22Rv1 (cell line): ENCODE measurements around the gene OR2H2.
A peak's percentile ranks its signal among the peaks of the same experiment; 100 is the strongest.

Experiments used
- H3K27ac ChIP-seq: fragments of 450-650 bp; 2 replicates; pipeline ENCODE4 v1.5.1; 2017
- CTCF ChIP-seq: fragments of 450-650 bp; IDR thresholded peaks from 2 replicates; pipeline ENCODE4 v1.5.1; 2017; ENCODE audit warnings: mild to moderate bottlenecking
- ZFX ChIP-seq: fragments of 450-650 bp; IDR thresholded peaks from 2 replicates; pipeline ENCODE4 v1.6.1; 2017; ENCODE audit warnings: antibody characterized with exemption, borderline replicate concordance

Gene OR2H2

GRCh38 chr6:29603930-29604329 is 19.0 kb downstream of the OR2H2 start:
- no peak overlapping the region for H3K27ac ChIP-seq
- TF ChIP-seq CTCF (no peak), ZFX (no peak)

DNA sequence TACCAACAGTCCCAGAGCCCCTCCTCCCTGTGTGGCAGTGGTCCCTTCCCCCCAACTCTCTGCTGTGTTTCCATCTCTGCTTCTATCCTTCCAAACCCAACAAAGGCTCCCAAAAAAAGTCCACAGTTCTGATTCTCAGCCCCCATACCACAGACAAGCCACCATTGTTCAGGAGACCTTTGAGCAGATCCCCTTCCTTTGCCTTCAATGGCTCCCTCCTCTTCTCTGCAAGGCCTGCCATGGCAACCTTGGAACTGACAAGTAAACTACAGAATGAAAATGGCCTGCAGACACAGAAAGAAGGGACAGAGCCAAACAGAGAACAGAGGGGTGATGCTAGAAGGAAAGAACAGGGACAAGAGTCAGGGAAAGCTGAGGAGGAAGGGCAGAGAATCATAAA is 23.2 kb downstream of the OR2H2 start:
- TF ChIP-seq ZFX: no peak
- no peak for TF ChIP-seq CTCF
- no peak overlapping the region for H3K27ac ChIP-seq

GRCh38 chr6:29610540-29610939 is 25.6 kb downstream of the OR2H2 start:
- TF ChIP-seq ZFX: no peak
- TF ChIP-seq CTCF: no peak
- no peak overlapping the region for H3K27ac ChIP-seq

DNA sequence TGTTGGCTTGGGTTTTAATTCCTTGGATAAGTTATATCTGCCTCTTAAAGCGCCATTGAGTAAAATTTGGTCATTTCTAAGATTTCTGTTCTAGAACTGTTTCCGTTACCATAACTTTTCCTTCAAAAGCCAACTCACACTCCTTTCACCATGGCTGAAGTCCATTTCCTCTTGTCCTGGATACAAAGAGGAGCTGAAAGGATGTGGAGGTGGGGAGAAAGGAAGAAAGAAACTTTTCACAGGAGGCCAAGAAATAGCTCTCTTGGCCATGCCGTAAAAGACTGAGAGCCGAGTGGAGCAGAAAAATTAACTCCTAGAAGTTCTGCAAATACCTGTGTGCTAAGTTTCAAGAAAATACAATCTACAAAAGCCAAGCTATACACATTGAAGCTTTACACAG is 26.5 kb downstream of the OR2H2 start:
- no peak for TF ChIP-seq ZFX
- no peak for TF ChIP-seq CTCF
- H3K27ac ChIP-seq: no peak overlapping the region

- no peak overlapping the region for H3K27ac ChIP-seq
- 0 out of 2 replicates have a peak, but pooled peaks have one; percentile 22 for TF ChIP-seq CTCF
- TF ChIP-seq ZFX: no peak
Measured at GRCh38 chr6:29617782-29618554, 33.0 kb downstream of the OR2H2 start.

GRCh38 chr6:29619578-29620160 is 34.7 kb downstream of the OR2H2 start:
- no peak overlapping the region for H3K27ac ChIP-seq
- TF ChIP-seq ZFX (no peak), CTCF (no peak)

DNA sequence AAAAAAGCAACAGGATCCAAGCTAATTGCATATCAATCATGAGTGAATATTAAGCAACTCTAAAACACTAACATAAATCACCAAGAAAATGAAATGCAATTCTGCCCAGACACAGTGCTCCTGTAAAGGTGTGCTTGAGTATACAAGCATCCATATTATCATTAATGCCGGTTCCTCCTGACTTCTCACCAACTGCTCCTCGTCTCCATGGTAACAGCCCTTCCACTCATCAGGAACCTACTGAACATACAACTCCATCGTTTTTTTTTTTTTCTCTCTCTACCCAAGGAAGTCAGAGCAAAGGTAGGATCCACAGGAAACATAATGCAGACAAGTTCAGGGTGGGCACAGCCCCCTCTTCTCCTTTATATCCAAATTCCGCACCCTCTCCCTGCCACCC is 35.7 kb downstream of the OR2H2 start:
- H3K27ac ChIP-seq: no peak overlapping the region
- TF ChIP-seq ZFX: no peak
